Measurements from ENCODE around the gene ZDHHC19.

DNA sequence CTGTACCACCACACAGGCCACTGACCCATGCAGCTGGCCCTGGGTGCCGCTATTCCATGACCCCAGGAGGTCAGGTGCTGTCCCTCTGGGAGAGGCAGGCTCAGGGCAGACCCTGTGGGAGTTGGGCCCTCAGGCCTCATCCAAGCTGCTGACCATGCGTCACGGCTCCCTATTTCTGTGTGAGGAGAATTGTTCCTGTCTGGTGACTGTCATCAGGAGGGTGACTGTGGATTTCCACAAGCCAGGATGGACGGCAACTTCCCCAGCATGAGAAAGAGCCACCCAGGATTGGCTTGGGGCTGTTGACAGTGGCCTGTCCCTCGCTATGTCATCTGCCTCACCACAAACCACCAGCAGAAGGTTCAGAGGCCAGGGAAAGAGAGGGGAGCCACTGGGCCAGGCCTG, 41.4 kb downstream of the ZDHHC19 start:
- TF ChIP-seq, protein P1, sequence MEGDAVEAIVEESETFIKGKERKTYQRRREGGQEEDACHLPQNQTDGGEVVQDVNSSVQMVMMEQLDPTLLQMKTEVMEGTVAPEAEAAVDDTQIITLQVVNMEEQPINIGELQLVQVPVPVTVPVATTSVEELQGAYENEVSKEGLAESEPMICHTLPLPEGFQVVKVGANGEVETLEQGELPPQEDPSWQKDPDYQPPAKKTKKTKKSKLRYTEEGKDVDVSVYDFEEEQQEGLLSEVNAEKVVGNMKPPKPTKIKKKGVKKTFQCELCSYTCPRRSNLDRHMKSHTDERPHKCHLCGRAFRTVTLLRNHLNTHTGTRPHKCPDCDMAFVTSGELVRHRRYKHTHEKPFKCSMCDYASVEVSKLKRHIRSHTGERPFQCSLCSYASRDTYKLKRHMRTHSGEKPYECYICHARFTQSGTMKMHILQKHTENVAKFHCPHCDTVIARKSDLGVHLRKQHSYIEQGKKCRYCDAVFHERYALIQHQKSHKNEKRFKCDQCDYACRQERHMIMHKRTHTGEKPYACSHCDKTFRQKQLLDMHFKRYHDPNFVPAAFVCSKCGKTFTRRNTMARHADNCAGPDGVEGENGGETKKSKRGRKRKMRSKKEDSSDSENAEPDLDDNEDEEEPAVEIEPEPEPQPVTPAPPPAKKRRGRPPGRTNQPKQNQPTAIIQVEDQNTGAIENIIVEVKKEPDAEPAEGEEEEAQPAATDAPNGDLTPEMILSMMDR (IDR thresholded peaks at IDR 0.05) = no peak
- no peak for TF ChIP-seq ZFX (IDR thresholded peaks at IDR 0.05; ENCODE audit: borderline replicate concordance)
